Glomerular visceral epithelial cell (primary cell): ENCODE results near the gene HDGF.
"Not testable (repeated sequence)": the region's sequence is repeated elsewhere in the genome, so short reads cannot be mapped to it uniquely, and the experiment has no call there.

Source experiments
- DNase-seq: peaks from one replicate; pipeline ENCODE4 v3.0.0-alpha.2; 2016; ENCODE audit errors: extremely low spot score

The HDGF gene

DNA sequence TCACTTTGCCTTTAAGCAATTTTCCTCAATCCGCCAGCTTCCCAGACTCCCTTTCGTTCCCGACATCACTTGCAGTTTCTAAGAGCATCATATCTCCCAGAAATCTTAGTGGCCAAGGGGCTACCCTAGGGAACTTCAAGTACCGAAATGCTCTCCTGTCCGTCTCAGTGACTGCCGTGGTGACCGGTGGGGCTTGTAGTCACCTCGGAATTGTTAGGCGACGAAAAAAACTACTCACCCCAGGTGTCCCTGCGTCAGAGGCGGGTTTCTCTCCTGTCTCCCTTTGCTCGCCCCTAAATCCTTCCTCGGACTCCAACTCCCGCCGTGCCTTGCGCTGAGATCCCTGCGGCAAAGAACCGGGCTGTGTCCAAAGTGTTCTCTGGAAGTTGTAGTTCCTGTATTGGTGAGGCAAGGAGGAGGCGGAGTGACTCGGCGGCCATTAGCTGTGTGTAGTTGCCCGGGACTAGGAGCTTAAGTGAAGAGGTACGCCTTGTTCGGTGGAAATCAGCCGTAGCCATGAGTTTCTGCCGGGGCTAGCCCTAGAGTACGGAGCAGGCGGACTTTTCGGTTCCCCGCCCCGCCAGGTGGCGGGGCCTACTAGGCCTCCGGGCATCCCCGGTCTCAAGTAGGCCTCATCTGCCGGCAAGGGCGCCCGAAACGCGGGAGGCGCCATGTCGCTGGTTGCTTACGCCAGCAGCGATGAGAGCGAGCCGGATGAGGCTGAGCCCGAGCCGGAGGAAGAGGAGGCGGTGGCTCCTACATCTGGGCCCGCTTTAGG is 15.8 kb upstream of the HDGF start, which contains the start of gene PRCC:
Gene PRCC (plus strand): TSS at position 435 of the 778 bp plus-strand sequence. CDS start 237 bp downstream, at position 672.
- DNase-seq: peak; percentile 100

DNA sequence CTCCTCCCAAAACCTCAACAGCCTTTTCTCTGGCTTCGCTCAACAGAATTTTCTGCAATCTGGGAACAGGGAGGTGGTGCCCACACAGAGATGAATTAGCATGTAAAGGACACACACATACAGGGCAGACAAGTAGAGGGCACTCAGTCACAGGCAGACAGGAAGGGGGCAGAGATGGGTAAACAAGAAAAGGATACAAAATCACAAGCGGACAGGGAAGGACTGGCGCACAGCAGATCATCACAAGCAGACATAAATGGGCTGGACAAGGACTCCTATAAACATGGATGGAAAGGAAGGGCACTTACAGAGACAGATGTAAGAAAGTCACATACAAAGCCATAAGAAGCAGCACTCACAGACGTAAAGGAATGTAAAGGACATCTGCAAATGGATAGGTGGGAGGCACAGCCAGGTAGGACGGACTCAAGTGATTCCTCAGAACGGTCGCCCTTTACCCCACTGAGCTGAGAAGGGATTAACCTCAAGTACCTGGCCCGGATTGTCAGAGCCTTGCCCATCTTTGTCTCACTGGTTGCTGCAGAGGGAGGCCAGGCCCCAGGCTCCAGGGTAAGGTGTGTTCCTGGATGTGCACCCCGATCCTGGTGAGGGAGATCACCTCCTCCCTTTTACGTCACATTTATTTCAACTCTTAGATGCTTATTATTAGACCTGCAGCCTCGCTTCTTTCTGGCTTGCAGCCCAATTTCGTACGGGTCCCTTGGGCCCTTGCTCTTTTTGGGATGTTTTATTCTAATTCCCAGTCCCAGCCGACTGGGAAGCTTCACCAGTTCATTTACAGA is 15.0 kb upstream of the HDGF start:
- no peak for DNase-seq

DNA sequence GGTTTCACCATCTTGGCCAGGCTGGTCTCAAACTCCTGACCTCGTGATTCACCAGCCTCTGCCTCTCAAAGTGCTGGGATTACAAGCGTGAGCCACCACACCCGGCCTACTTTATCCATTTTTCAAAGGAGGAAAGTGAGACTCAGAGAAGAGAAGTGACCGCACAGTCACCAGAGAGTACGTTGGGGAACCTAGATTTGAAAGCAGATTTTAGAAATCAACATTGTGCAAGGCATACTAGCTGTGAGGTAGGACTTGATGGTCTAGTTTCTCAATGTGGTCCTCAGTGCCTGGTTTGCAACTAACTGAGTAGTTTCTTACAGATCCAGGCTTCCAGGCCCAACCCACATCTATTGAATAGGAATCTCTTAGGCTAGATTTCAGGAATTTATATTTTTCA is 14.2 kb upstream of the HDGF start:
- no peak for DNase-seq

DNA sequence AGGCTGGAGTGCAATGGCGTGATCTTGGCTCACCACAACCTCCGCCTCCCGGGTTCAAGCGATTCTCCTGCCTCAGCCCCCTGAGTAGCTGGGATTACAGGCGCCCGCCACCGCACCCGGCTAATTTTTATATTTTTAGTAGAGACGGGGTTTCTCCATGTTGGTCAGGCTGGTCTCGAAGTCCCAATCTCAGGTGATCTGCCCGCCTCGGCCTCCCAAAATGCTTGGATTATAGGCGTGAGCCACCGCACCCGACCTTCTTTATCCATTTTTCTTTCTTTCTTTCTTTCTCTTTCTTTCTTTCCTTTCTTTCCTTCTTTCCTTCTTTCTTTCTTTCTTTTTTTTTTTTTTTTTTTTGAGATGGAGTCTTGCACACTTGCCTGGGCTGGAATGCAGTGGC is 13.7 kb upstream of the HDGF start:
- DNase-seq: not testable (repeated sequence)

DNA sequence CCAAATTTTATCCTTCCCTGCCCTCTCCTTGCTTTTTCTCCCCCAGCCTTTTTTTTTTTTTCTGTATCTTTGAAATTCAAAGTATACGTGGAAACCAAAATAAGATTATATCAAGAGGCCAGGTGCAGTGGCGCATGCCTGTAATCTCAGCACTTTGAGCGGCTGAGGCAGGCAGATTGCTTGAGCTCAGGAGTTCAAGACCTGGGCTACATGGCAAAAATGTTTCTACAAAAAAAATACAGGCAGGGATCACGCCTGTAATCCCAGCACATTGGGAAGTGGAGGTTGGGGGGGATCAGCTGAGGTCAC is 9.3 kb upstream of the HDGF start:
- DNase-seq: no peak

DNA sequence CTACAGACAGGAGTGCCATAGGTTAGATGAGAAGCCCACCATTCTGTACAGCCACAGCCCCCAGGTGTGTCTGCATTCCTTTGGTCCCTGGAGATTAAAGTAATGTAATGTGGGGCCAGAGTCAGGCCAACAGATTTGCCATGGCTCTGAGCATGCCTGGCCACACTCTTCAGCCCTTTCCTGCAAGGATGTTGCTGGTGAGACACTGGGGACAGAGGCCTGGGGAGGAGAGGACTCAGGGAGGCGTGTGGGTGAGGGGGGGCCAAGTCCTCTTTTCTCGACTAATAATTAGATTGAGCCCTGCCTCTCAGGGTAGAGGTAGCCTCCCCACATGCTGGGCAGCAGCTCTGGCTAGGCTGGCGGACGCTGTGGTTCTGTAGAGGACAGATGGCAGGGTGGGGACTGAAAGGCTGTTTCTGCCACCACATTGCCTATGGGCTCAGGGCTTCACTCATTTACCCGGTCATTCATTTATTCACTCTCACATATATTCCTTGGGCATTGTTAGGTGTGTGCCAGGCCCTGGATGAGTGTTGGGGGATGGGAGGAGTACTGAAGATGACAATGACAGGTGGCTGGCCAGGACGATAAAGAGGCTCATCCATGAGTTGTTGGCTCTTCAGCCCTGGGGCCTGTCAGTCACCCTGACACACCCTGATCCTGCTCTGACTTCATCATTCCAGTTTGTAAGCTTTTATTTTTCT is 8.8 kb upstream of the HDGF start:
- DNase-seq: no peak

DNA sequence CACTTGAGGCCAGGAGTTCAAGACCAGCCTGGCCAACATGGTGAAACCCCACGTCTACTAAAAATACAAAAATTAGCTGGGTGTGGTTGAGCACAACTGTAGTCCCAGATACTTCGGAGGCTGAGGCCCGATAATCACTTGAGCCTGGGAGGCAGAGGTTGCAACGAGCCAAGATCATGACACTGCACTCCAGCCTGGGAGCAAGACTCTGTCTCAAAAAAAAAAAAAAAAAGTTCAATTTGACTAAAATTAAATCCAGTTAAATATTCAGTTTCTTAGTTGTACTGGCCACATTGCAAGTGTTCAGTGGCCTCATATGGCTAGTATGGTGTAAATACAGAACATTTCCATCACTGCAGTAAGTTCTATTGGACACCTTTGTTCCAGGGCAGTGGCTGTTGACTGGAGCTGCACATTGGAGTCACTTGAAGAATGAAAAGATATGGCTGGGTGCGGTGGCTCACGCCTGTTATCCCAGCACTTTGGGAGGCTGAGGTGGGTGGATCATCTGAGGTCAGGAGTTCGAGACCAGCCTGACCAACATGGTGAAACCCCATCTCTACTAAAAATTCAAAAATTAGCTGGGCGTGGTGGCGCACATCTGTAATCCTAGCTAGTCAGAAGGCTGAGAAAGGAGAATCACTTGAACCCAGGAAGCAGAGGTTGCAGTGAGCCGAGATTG is 6.2 kb upstream of the HDGF start:
- not testable (repeated sequence) for DNase-seq

DNA sequence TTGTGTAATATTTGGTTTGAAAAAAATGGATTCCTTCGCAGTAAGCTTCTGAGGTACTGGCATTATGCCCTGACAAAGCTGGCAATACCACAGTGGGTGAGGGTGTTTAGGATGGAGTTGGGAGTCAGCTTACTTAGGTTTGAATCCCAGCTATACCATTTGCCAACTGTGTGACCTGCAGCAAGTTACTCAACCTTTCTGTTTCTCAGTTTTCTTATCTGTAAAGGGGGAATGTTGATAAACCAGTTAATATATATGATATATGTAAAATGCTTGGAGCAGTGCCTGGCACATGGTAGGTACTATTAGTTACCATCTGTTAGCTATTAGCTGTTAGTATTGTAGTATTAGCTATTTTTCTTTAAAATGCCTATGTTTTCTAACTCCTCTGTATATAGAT is 4.9 kb upstream of the HDGF start:
- DNase-seq: no peak

DNA sequence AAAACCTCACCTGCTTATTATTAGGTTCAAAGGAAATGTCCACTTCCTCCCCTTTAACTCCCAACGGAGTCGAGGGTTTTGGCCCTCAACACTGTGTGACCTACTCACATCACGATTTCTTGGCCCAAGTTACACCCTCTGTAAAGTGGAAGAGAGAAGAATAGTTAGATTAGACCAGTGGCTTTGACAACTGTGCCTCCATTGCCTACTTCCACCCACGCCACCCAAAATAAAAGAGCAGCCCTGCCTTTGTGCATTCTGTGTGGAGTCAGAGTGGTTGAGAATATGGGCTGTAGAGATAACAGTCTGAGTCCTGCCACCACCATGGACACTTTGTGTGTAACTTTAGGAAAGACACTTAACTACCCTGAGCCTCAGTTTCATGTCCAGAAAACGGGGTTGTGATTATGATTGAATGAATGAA is 4.1 kb upstream of the HDGF start:
- no peak for DNase-seq

DNA sequence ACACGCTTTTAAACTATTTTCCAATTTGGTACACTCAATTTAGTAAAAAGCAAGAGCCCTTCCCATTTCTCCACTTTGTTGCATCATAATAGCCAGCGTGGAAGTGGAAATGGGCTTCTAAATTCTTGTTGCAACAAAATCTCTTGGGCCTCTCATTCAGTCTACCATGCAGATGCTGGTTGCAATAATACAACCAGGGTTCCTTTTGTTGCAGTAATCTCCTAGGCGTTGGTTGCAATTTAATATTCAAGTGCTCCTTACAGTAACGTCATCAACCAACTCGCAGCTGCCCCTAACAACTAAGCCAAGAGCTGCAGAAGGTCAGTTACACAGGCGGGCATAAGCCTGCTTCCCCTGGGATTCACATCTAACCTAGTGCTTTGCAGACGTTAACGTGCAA is 2.7 kb upstream of the HDGF start:
- no peak for DNase-seq

DNA sequence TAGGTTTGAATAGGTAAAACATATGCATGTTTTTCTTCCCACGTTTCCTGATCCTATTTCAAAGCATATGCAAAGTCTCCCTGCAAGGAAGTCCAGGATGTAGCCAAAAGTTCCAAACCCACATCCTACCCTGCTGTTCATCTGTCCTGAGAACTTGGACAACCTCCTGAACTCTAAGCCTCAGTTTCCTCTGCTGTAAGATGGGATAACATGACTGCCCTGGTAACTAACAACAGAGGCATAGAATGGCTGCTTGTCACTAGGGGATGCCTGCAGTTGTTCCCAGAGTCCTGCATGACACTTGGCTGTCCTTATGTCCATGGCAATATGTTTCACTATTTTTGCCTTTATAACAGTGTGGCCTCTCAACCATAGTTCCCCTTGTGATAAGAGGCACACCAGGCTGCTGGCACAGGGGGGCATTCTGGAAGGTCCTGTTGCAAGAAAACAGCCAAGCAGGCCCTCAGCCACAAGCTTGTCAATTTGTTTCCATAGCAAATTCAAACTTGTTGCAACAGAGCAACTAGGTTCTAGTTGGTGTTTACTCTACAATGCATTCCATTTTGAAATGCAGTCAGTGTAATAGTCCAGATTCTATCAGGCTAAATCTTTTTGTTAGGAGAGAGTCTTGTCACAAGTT is 1.5 kb upstream of the HDGF start:
- no peak for DNase-seq

DNA sequence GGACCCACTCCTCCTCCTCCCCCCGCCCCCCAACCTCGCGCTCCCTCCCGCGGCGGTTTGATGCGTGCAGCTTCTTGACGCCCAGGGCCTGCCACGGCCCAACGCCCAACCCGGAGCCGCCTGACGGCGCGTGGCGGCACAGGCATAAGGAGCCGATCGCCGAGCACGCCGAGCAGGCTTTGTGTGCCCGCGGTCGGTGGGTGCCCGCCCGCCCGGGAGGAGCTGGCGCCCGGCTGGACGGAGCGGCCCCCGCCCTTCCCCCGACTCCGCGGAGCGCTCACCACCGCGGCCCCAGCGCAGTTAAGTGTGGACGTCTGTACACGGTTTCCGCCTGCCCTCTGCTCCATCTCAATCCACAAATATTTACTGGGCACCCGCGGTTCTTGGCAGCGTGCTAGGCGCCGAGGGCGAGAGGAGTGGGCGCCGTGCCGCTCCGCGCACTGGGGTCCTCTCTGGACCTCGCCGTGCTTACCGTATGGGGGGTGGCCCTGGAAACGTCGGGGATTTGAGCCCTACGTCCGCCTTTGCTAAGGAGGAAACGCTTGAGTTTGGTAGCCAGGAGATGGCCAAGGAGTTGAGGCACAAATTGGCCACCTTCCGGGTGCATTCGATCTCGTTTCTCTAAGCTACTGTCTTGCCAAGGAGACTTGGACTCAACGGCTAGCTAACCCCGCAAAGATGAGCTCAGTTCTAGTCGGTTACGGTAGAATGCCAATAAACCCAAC is 444 bp upstream of the HDGF start:
- DNase-seq: peak; percentile 98

DNA sequence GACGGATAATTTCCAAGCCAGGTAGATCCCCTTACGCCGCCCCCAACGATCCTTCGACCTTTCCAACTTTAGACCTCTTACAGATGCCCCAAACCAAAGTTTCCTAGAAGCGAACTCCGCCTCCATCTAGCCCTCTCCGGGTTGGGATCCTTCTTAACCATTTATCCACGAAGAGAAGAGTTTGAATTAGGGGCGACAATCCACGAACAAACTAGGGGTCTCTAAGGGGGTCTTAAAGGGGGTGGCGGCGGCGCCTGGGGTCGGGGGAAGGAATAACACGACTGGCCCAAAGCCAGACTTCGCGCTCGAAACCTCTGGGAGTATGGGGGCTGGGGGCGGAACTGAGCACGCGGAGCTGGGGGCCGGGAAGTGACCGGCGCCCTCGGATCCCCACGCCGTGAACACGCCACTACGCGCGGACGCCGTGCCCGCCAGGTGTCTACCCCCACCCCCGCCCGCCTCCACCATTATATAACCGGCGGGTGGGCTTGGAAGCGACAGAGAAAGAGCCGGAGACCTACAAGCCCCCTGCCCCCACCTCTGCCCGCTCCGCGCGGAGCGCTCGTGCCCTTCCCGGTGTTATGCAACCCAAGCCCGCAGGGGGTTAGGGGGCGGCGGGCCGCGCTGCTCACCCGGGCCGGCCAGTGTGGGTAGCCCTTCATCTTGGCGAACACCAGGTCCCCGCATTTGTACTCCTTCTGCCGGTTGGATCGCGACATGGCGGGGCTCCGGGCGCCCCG is 594 bp downstream of the HDGF start:
- DNase-seq: peak; percentile 26

DNA sequence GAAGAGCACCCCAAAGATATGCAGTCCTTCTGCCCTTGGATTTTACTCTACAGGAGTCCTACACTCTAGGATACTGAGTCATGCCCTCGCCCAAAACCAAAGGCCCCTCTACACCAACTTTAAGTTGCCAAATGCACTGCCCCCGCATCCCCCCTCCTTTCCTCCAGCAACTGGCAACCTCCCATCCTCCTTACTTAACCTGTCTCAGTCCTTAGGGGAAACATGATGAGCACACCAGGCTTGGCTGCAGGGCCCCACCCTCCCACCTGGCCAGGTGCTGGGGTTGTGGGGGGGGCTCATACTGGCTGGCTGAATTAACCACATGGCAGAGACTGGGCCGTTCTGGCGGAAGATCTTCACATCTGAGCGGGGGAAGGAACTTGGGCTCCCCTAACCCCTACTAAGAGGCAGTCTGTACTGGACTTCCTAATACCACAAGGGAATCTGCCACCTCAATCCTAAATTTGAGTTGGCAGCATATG is 1.2 kb downstream of the HDGF start:
- peak; percentile 50 for DNase-seq

DNA sequence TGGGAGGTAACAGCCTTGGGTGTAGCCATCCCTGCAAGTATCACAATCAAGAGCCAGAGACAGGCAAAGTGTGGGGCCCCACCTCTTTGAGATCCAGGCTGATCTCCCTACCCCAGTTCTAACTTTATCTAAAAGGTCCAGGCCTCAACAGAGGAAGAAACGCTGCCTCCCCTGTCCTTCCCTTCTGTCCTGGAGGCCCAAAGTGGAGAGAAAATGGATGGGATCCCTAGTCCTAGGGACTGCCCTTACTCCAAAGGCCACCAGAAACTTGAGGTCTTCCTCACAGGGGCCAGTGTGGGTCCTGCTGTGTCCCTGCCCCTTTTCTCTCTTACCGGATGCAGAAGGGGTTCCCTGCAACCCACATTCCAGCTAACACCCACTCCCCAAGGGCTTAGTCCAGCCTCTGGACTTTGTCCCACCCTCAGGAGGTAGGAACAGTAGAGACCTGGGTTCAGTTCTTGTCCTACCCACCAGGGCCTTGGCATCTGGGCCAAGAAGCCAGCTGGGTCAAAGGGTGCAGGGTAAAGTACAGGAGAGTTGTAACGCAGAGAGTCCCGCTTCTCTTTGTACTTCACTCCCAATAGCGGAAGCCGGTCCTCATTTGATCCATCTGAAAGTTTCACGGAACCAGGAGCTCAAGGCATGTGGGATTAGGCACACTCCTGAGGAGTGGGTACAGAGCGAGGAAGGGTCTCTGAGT is 1.9 kb downstream of the HDGF start:
- peak; percentile 40 for DNase-seq

DNA sequence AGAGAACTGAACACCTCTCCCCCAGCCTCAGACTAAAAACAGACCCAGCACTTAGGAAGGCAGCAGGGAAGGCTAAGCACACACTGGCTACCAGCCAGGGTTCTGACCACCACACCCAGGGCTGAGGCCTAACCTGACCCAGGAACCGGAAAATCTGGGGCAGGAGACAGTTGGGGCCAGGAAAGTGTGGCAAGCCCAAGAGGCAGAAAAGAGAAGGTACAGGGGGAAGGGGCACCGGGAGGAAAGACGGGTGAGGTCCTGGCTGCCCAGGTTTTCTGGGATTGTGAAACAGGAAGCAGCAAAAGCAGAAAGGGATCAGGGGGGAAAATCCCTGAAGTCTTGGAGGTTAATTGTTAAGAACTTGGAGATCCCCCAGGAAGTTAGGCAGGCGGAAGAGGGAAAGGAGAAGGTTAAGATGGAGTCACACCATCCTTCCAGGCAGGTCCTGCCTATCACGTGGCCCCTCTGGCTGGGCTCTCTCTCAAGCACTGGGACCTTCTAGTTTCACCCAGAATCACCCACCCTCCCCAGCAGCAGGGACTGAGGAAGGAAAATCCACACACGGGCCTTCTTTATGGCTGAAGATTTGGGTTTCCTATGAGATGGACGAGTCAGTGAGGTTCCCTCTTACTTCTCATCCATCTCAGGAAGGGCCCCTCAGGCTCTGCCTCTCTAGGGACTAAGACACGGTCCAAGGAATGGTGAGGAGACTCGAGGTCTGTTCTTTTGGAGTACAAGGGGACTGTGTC is 2.6 kb downstream of the HDGF start:
- DNase-seq: peak; percentile 89

DNA sequence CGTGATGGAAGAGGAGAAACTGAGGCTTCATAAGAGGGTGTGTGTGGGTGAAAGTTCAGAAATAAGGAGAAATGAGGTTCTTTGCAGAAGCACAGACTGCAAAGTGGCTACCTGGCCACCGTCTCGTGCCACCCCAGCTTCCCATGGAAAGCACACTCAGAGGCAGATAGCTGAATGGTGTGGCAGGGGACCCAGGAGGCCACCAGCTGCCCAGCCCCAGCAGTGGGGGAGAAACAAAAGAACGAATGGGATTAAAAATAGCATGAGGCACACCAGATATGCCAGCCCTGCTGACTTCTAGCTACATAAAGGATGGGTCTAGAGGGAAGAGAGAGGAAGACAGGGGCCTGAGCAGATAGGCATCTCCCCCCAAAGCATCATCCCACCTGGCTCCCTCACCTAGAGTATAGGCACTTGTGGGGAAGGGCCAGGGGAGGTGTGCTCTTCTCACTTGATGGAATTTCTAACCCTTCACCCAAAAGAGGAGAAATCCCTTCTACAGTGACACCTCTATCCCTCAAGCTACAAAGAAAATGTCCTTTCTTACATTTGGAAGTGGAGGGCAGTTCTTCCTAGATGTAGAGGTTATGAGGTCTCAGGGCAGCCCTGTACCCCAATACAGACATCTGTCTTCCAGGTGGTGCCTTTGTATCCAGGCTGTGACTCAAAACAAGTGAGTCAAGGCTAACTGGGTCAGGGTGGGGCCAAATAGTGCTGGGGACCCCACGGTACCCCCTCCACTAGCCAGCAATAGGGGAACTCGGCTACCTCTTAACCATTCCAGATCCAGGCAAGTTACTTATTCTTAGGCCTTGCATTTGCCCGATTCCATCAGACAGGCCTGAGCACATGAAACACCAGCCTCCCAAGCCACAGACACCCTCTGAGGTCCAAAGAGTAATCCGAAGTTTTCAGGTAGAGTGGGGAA is 3.5 kb downstream of the HDGF start:
- DNase-seq: no peak
